ENCODE measurements around the gene RBBP8NL.

The RBBP8NL gene

GRCh38 chr20:62408055-62408454, 19.3 kb downstream of the RBBP8NL start:
- TF ChIP-seq RARB (CRISPR knock-in tag; IDR thresholded peaks at IDR 0.05) (no peak), ZFP3 (CRISPR knock-in tag; IDR thresholded peaks at IDR 0.05) (no peak), OSR1 (CRISPR knock-in tag; IDR thresholded peaks at IDR 0.05) (no peak), TCF4 (CRISPR knock-in tag; IDR thresholded peaks at IDR 0.05; ENCODE audit: borderline replicate concordance) (no peak), ESRRG (CRISPR knock-in tag; IDR thresholded peaks at IDR 0.05) (no peak), ZNF70 (CRISPR knock-in tag; IDR thresholded peaks at IDR 0.05) (no peak), ZNF565 (CRISPR knock-in tag; conservative IDR thresholded peaks at IDR 0.05; ENCODE audit: low read depth) (no peak), CSRNP3 (CRISPR knock-in tag; IDR thresholded peaks at IDR 0.05) (no peak), GLIS3 (CRISPR knock-in tag; IDR thresholded peaks at IDR 0.05) (no peak), CREB5 (CRISPR knock-in tag; IDR thresholded peaks at IDR 0.05; ENCODE audit: low read depth) (no peak), PPARA (CRISPR knock-in tag; IDR thresholded peaks at IDR 0.05; ENCODE audit: borderline replicate concordance) (no peak), SNAI2 (CRISPR knock-in tag; IDR thresholded peaks at IDR 0.05) (no peak), TOX (CRISPR knock-in tag; IDR thresholded peaks at IDR 0.05; ENCODE audit: borderline replicate concordance) (no peak), ZNF8 (CRISPR knock-in tag; IDR thresholded peaks at IDR 0.05) (no peak), ISL1 (CRISPR knock-in tag; IDR thresholded peaks at IDR 0.05) (no peak), BACH2 (CRISPR knock-in tag; IDR thresholded peaks at IDR 0.05; ENCODE audit: borderline replicate concordance) (no peak)
- TF ChIP-seq, protein P1, sequence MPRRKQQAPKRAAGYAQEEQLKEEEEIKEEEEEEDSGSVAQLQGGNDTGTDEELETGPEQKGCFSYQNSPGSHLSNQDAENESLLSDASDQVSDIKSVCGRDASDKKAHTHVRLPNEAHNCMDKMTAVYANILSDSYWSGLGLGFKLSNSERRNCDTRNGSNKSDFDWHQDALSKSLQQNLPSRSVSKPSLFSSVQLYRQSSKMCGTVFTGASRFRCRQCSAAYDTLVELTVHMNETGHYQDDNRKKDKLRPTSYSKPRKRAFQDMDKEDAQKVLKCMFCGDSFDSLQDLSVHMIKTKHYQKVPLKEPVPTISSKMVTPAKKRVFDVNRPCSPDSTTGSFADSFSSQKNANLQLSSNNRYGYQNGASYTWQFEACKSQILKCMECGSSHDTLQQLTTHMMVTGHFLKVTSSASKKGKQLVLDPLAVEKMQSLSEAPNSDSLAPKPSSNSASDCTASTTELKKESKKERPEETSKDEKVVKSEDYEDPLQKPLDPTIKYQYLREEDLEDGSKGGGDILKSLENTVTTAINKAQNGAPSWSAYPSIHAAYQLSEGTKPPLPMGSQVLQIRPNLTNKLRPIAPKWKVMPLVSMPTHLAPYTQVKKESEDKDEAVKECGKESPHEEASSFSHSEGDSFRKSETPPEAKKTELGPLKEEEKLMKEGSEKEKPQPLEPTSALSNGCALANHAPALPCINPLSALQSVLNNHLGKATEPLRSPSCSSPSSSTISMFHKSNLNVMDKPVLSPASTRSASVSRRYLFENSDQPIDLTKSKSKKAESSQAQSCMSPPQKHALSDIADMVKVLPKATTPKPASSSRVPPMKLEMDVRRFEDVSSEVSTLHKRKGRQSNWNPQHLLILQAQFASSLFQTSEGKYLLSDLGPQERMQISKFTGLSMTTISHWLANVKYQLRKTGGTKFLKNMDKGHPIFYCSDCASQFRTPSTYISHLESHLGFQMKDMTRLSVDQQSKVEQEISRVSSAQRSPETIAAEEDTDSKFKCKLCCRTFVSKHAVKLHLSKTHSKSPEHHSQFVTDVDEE (CRISPR knock-in tag; IDR thresholded peaks at IDR 0.05): no peak
- ATAC-seq: no peak

GRCh38 chr20:62407221-62407992, 19.9 kb downstream of the RBBP8NL start, which contains the start of gene CABLES2:
Gene CABLES2 (minus strand): TSS chr20:62407285. CDS start chr20:62407276, 9 bp downstream.
- peak; percentile 90 for ATAC-seq
- TF ChIP-seq ZFP3 (CRISPR knock-in tag; IDR thresholded peaks at IDR 0.05) (peak; percentile 62; the same call in 1 of the 2 replicates), ZC3H10 (CRISPR knock-in tag; IDR thresholded peaks at IDR 0.05) (no peak), GLIS3 (CRISPR knock-in tag; IDR thresholded peaks at IDR 0.05) (no peak), SNAI2 (CRISPR knock-in tag; IDR thresholded peaks at IDR 0.05) (no peak), CREB5 (CRISPR knock-in tag; IDR thresholded peaks at IDR 0.05; ENCODE audit: low read depth) (no peak)
- TF ChIP-seq, protein P1 (CRISPR knock-in tag; IDR thresholded peaks at IDR 0.05): peak; percentile 46; the same call in 1 of the 2 replicates

DNA sequence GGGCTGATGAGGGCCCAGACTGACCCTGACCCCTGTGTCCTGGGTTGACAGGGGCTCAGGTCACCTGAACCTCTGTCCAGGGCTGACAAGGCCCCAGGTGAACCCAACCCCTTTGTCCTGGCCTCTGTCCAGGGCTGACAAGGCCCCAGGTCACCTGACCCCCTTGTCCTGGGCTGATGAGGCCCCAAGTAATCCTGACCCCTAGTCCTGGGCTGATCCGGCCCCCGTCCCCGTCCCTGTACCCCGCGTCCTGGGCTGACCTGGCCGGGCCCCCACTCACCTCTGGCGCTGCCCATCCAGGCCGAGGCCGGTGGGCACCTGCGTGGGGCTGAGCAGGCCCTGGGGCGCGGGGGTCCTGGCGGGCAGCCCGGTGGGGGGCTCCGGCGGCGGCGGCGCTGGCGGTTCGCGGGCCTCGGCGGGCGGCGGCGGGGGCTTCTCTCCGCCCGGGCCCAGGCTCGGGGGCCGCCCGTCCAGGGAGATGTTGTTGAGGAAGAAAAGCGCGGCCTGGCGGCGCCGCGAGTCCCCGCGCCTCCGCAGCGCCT, 20.6 kb downstream of the RBBP8NL start:
- ATAC-seq: no peak
- TF ChIP-seq ARNTL (CRISPR knock-in tag; IDR thresholded peaks at IDR 0.05; ENCODE audit: borderline replicate concordance, low read depth) (no peak), CSDC2 (CRISPR knock-in tag; IDR thresholded peaks at IDR 0.05) (no peak), ZFP3 (CRISPR knock-in tag; IDR thresholded peaks at IDR 0.05) (no peak), OSR1 (CRISPR knock-in tag; IDR thresholded peaks at IDR 0.05) (no peak), POU6F1 (CRISPR knock-in tag; IDR thresholded peaks at IDR 0.05; ENCODE audit: borderline replicate concordance, low read depth) (no peak), ZC3H10 (CRISPR knock-in tag; IDR thresholded peaks at IDR 0.05) (no peak), BACH2 (CRISPR knock-in tag; IDR thresholded peaks at IDR 0.05; ENCODE audit: borderline replicate concordance) (no peak), ZNF8 (CRISPR knock-in tag; IDR thresholded peaks at IDR 0.05) (no peak), ZFP30 (CRISPR knock-in tag; IDR thresholded peaks at IDR 0.05) (no peak), TCF4 (CRISPR knock-in tag; IDR thresholded peaks at IDR 0.05; ENCODE audit: borderline replicate concordance) (no peak), RARB (CRISPR knock-in tag; IDR thresholded peaks at IDR 0.05) (no peak)
- TF ChIP-seq, protein P2, sequence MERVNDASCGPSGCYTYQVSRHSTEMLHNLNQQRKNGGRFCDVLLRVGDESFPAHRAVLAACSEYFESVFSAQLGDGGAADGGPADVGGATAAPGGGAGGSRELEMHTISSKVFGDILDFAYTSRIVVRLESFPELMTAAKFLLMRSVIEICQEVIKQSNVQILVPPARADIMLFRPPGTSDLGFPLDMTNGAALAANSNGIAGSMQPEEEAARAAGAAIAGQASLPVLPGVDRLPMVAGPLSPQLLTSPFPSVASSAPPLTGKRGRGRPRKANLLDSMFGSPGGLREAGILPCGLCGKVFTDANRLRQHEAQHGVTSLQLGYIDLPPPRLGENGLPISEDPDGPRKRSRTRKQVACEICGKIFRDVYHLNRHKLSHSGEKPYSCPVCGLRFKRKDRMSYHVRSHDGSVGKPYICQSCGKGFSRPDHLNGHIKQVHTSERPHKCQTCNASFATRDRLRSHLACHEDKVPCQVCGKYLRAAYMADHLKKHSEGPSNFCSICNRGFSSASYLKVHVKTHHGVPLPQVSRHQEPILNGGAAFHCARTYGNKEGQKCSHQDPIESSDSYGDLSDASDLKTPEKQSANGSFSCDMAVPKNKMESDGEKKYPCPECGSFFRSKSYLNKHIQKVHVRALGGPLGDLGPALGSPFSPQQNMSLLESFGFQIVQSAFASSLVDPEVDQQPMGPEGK (CRISPR knock-in tag; IDR thresholded peaks at IDR 0.05; ENCODE audit: borderline replicate concordance): no peak

All from SK-N-SH treated with all-trans-retinoic acid at 6 μM for 48 hours (cell line).